ENCODE data around the gene NPC1.
A peak's percentile ranks its signal among the peaks of the same experiment; 100 is the strongest.

DNA sequence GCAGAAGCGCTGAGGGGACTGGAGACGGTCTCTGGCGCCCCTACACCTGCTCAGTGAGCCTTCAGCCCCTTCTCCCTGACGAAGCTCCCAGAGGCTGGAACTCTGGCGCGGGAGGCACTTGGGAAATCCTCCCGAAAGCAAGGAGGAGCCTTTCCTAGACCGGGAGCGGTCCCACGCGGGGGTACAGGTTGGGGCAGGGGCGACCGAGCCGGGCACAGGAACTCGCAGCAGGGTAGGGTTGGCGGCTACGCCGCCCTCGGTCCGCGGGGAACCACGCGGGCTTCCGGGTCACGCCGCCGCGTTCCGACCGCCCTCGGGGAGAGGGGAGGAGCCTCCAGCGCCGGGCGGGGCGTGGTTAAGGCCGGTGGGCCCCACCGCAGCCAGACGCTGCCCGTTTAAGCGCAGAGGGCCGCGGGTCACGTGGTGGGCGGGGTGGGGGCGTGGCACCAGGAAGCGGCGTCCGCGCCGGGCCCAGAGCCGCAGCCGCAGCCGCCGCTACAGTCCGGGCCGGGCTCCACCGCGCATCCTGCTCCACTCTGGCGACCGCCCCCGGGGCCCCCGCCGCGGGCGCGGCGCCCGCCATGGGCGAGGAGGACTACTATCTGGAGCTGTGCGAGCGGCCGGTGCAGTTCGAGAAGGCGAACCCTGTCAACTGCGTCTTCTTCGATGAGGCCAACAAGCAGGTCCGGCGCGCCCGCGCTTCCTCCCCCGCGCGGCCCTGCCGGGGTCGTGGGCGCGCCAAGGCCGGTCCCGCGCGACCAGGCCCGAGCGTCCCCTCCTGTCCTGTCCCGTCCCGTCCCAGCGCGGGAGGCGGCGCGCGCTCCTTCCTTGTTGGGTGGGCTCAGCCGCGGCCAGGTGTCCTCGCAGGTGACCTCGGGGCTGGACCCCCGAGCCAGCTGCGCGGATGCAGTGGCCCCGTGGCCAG, 83.0 kb downstream of the NPC1 start, which contains the start of gene RMC1:
- TF ChIP-seq, protein P1, sequence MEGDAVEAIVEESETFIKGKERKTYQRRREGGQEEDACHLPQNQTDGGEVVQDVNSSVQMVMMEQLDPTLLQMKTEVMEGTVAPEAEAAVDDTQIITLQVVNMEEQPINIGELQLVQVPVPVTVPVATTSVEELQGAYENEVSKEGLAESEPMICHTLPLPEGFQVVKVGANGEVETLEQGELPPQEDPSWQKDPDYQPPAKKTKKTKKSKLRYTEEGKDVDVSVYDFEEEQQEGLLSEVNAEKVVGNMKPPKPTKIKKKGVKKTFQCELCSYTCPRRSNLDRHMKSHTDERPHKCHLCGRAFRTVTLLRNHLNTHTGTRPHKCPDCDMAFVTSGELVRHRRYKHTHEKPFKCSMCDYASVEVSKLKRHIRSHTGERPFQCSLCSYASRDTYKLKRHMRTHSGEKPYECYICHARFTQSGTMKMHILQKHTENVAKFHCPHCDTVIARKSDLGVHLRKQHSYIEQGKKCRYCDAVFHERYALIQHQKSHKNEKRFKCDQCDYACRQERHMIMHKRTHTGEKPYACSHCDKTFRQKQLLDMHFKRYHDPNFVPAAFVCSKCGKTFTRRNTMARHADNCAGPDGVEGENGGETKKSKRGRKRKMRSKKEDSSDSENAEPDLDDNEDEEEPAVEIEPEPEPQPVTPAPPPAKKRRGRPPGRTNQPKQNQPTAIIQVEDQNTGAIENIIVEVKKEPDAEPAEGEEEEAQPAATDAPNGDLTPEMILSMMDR (IDR thresholded peaks at IDR 0.05; ENCODE audit: low read length), result peak; percentile 36; the same call in 1 of the 2 replicates
- no peak for TF ChIP-seq EZH2 (IDR thresholded peaks at IDR 0.05; ENCODE audit: borderline replicate concordance, low read length)
